ENCODE measurements around the gene PZP. TPM values are rescaled to one million over a fixed set of nuclear protein-coding genes. Genes with fewer than 3 reads are reported as not detected.

The PZP gene
- total and polyA plus RNA-seq, 10 of the 15 experiments (the other 5 are each of a cell fraction or from before 2014, with no cell fraction given): not detected

DNA sequence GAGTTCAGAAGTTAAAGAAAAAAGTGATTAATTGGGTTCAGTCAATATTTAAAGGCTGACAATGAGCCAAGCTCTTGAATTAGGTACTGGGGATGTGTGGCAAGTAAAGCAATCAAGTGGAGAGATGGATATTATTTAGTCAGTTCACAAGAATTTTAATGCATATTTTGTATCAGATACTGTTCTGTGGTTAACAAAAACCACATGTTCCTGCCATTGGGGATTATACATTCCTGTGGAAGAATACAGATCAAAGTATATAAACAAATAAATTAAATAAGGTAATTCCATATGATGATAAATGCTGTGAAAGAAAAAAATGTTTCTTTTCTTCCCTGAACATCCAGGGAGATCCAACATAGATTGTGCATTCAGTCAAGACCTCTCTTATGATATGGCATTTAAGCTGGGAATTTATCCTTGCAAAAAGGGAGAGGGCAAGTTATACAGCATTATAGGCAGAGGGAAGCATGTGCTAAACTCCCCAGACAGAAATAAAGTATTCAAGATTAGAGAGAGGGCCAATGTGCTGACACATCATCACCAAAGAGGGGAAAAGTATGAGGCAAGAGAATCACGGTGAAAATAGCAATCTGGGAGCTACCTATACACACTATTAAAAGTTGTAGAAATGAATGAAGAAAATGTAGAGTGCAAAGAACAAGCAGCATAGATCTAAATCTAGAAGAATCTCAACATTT is 74.8 kb downstream of the PZP start:
- Histone ChIP-seq H3K27me3 (replicated peaks in 1 of 2; ENCODE audit: control insufficient read depth in 2 of 2, insufficient read depth in 2 of 2, low read length in 1 of 2) (no peaks in the 10 kb centered on the region), H2AFZ (ENCODE audit: control insufficient read depth, low read depth, low read length) (no peak overlapping the region), H3K4me3 (no peak overlapping the region), H3K4me1 (ENCODE audit: control insufficient read depth, insufficient read depth, low read length) (no peaks in the 10 kb centered on the region), H3K9ac (ENCODE audit: control insufficient read depth, insufficient read depth, low read length) (no peak overlapping the region), H3K9me3 (replicated peaks; ENCODE audit: control insufficient read depth, insufficient read depth, low read length) (no peaks in the 10 kb centered on the region), H3K79me2 (ENCODE audit: control insufficient read depth, insufficient read depth, low read length) (no peaks in the 10 kb centered on the region), H3K4me2 (ENCODE audit: control insufficient read depth, insufficient read depth) (no peak overlapping the region), H4K20me1 (ENCODE audit: control insufficient read depth, insufficient read depth) (no peaks in the 10 kb centered on the region), H3K36me3 (ENCODE audit: control insufficient read depth in 2 of 2, insufficient read depth in 2 of 2, low read length in 1 of 2) (no peaks in the 10 kb centered on the region), H3K27ac (ENCODE audit: control insufficient read depth, insufficient read depth) (no peak overlapping the region)
- CTCF ChIA-PET: no interaction called here
- WGBS (ENCODE audit: insufficient coverage, insufficient replicate concordance, low lambda C conversion rate, missing lambda C conversion rate): 0% methylated on average over 1 of the region's 1 CpG
- no peak for TF ChIP-seq ATF7 (IDR thresholded peaks at IDR 0.05; ENCODE audit: low read depth)
- TF ChIP-seq ZNF622 (IDR thresholded peaks at IDR 0.05): no peak
- TF ChIP-seq, protein P1, sequence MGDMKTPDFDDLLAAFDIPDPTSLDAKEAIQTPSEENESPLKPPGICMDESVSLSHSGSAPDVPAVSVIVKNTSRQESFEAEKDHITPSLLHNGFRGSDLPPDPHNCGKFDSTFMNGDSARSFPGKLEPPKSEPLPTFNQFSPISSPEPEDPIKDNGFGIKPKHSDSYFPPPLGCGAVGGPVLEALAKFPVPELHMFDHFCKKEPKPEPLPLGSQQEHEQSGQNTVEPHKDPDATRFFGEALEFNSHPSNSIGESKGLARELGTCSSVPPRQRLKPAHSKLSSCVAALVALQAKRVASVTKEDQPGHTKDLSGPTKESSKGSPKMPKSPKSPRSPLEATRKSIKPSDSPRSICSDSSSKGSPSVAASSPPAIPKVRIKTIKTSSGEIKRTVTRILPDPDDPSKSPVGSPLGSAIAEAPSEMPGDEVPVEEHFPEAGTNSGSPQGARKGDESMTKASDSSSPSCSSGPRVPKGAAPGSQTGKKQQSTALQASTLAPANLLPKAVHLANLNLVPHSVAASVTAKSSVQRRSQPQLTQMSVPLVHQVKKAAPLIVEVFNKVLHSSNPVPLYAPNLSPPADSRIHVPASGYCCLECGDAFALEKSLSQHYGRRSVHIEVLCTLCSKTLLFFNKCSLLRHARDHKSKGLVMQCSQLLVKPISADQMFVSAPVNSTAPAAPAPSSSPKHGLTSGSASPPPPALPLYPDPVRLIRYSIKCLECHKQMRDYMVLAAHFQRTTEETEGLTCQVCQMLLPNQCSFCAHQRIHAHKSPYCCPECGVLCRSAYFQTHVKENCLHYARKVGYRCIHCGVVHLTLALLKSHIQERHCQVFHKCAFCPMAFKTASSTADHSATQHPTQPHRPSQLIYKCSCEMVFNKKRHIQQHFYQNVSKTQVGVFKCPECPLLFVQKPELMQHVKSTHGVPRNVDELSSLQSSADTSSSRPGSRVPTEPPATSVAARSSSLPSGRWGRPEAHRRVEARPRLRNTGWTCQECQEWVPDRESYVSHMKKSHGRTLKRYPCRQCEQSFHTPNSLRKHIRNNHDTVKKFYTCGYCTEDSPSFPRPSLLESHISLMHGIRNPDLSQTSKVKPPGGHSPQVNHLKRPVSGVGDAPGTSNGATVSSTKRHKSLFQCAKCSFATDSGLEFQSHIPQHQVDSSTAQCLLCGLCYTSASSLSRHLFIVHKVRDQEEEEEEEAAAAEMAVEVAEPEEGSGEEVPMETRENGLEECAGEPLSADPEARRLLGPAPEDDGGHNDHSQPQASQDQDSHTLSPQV (IDR thresholded peaks at IDR 0.05): no peak
- TF ChIP-seq IRF4 (IDR thresholded peaks at IDR 0.05; ENCODE audit: low read depth, low read length): no peak
- no peak for TF ChIP-seq DPF2 (IDR thresholded peaks at IDR 0.05)
- TF ChIP-seq ZNF384 (IDR thresholded peaks at IDR 0.05; ENCODE audit: borderline replicate concordance, low read depth, low read length): no peak
- no peak for TF ChIP-seq CHD1 (IDR thresholded peaks at IDR 0.05; ENCODE audit: low read depth, low read length)
- TF ChIP-seq EGR1 (IDR thresholded peaks at IDR 0.05; ENCODE audit: borderline replicate concordance in 1 of 2, low read depth in 2 of 2, low read length in 2 of 2): no peak
- no peak for TF ChIP-seq YY1 (IDR thresholded peaks at IDR 0.05; ENCODE audit: low read depth, low read length)
- no peak for TF ChIP-seq POLR2A (IDR thresholded peaks at IDR 0.05; ENCODE audit: low read depth, low read length)
- TF ChIP-seq CEBPB (IDR thresholded peaks at IDR 0.05; ENCODE audit: borderline replicate concordance in 1 of 2, low read depth in 2 of 2, low read length in 2 of 2): no peak
- TF ChIP-seq ASH2L (IDR thresholded peaks at IDR 0.05; ENCODE audit: borderline replicate concordance, low read depth): no peak
- no peak for TF ChIP-seq IKZF1 (conservative IDR thresholded peaks at IDR 0.05)
- TF ChIP-seq, protein P2, sequence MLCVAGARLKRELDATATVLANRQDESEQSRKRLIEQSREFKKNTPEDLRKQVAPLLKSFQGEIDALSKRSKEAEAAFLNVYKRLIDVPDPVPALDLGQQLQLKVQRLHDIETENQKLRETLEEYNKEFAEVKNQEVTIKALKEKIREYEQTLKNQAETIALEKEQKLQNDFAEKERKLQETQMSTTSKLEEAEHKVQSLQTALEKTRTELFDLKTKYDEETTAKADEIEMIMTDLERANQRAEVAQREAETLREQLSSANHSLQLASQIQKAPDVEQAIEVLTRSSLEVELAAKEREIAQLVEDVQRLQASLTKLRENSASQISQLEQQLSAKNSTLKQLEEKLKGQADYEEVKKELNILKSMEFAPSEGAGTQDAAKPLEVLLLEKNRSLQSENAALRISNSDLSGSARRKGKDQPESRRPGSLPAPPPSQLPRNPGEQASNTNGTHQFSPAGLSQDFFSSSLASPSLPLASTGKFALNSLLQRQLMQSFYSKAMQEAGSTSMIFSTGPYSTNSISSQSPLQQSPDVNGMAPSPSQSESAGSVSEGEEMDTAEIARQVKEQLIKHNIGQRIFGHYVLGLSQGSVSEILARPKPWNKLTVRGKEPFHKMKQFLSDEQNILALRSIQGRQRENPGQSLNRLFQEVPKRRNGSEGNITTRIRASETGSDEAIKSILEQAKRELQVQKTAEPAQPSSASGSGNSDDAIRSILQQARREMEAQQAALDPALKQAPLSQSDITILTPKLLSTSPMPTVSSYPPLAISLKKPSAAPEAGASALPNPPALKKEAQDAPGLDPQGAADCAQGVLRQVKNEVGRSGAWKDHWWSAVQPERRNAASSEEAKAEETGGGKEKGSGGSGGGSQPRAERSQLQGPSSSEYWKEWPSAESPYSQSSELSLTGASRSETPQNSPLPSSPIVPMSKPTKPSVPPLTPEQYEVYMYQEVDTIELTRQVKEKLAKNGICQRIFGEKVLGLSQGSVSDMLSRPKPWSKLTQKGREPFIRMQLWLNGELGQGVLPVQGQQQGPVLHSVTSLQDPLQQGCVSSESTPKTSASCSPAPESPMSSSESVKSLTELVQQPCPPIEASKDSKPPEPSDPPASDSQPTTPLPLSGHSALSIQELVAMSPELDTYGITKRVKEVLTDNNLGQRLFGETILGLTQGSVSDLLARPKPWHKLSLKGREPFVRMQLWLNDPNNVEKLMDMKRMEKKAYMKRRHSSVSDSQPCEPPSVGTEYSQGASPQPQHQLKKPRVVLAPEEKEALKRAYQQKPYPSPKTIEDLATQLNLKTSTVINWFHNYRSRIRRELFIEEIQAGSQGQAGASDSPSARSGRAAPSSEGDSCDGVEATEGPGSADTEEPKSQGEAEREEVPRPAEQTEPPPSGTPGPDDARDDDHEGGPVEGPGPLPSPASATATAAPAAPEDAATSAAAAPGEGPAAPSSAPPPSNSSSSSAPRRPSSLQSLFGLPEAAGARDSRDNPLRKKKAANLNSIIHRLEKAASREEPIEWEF (IDR thresholded peaks at IDR 0.05; ENCODE audit: insufficient replicate concordance, low read depth, low read length): no peak
- ATAC-seq (no peak), DNase-seq (ENCODE audit: low read depth, low spot score) (no peak), FAIRE-seq (no peak)
- in situ Hi-C loops (cut with MboI): no loop called here
- intact Hi-C loops (cut with micrococcal nuclease; ENCODE audit: unreplicated experiment): no loop called here
- SMC1A ChIA-PET (ENCODE audit: uncharacterized antibody, unreplicated experiment): no interaction called here
- POLR2A ChIA-PET: interaction anchor here (0.6 kb wide), 1 partner anchor 452 kb away, joined by 3 read pairs; no protein-coding TSS in a partner anchor
- no TSS peak for BruUV-seq (replicated peaks)
- RAD21 ChIA-PET (ENCODE audit: unreplicated experiment): no interaction called here
